ENCODE data around the gene IL15. TPM values are rescaled to one million over a fixed set of nuclear protein-coding genes. Genes with fewer than 3 reads are reported as not detected.

IL15 gene
- 2.6 and 4.1 TPM in 2 replicates for total RNA-seq

DNA sequence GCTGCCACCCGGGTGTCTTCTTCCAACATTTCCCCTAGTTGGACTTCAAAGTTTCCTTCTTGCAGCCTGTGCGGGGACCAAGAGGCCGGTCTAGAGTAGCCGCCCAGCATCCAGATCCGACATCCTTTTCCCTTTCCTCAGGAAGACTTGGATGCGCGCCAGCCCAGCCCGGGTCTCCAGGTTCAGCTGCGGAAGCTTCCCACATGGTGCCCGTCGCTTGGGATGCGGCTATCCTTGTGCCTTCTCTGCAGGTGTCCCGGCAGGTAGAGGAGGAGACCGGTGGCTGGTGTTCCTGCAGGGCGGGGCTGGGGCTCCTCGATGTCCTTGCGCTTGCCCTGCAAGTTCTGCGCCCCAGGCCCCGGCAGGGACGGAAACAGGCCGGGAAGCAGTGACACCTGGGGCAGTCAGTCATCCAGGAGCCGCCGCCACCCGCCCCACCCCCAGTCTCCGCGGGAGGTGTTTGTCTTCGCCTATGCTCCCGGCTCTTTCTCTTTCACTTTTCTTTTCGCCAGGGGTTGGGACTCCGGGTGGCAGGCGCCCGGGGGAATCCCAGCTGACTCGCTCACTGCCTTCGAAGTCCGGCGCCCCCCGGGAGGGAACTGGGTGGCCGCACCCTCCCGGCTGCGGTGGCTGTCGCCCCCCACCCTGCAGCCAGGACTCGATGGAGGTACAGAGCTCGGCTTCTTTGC is at the start of gene IL15:
Gene IL15 (plus strand): TSS at position 502 of the 689 bp plus-strand sequence. CDS start 82,882 bp downstream, outside the sequence.

All from mammary microvascular endothelial cell (primary cell).